ENCODE measurements around the gene LMO2.

LMO2 gene

GRCh38 chr11:33897761-33898375 lies 6.0 kb upstream of the LMO2 start:
- TF ChIP-seq CTCF (IDR thresholded peaks at IDR 0.05; ENCODE audit: control insufficient read depth, extremely low read depth, insufficient read depth) = no peak
- DNase-seq (ENCODE audit: low read depth) = no peak
- H3K4me3 ChIP-seq (ENCODE audit: low read depth, low read length) = no peak overlapping the region

DNA sequence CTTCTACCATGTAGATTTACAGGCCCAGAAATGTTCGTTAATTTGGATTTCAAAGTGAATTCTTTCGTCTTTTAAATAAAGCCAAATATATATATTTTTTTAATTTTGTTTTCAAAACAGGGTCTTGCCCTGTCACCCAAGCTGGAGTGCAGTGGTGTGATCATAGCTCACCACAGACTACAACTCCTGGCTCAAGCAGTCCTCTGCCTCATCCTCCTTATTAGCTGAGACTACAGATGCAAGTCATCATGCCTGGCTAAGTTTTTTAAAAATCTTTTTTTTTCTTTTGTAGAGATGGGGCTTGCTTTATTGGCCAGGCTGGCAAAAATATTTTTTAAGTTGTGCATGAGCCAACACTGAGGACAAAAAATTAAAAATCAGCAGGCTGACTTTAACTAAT lies 5.0 kb upstream of the LMO2 start:
- DNase-seq (ENCODE audit: low read depth) = no peak
- TF ChIP-seq CTCF (IDR thresholded peaks at IDR 0.05; ENCODE audit: control insufficient read depth, extremely low read depth, insufficient read depth) = no peak
- H3K4me3 ChIP-seq (ENCODE audit: low read depth, low read length) = no peak overlapping the region

DNA sequence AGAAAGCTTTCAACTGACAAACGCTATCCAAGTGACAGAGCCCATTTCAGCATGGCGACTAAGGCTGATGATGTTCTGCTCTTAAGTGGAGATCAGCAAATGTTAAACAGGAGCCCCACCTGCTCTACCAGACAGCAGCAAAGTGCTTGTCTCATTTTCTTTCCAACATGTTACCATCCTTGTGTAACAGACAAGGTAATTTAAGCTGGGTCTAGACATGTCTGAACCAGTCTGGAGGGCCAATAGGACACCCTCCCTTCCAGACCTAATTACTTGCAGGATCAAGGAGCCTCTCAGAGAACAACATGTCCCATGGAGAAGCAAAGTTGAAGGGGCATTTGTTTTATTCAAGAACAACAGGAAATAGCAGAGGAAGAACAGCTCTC lies 3.9 kb upstream of the LMO2 start:
- no peak for DNase-seq (ENCODE audit: low read depth)
- no peak for TF ChIP-seq CTCF (IDR thresholded peaks at IDR 0.05; ENCODE audit: control insufficient read depth, extremely low read depth, insufficient read depth)
- no peak overlapping the region for H3K4me3 ChIP-seq (ENCODE audit: low read depth, low read length)

- TF ChIP-seq CTCF (IDR thresholded peaks at IDR 0.05; ENCODE audit: control insufficient read depth, extremely low read depth, insufficient read depth) = no peak
- DNase-seq (ENCODE audit: low read depth) = no peak
- H3K4me3 ChIP-seq (ENCODE audit: low read depth, low read length) = no peak overlapping the region
These were observed 2.5 kb upstream of the LMO2 start for GRCh38 chr11:33894398-33894746.

DNA sequence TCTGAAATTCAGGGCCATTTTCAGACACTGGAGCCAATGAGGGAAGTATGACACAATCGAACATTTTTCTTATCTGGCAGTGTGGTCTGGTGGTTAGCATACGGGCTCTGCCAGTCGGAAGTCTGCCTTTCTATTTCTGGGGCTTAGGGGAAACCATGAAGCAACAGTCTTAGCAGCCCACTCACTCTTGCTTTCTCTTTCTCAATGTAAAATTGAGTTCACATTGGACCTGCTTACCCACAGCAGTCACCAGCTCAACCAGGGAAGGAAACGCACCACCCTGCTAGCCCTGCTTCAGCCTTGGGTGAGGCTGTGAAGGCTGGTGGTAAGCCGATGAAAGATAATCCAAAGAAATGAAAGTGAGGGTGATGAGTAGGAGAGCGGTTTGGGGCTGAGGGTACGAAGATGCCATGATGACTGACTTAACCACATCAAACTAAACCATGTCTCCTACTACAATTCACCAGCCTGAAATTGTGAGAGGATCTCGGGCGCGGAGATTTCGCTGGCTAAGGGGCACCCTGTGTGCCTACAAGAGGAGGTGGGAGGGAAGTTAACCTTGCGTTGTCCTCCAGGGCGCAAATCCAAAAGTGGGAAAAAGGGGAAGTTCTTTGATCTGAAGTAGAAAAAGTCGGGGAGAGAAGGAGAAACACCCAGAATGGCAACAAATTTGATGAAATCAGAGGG lies 2.0 kb upstream of the LMO2 start:
- no peak for DNase-seq (ENCODE audit: low read depth)
- no peak for TF ChIP-seq CTCF (IDR thresholded peaks at IDR 0.05; ENCODE audit: control insufficient read depth, extremely low read depth, insufficient read depth)
- no peak overlapping the region for H3K4me3 ChIP-seq (ENCODE audit: low read depth, low read length)

DNA sequence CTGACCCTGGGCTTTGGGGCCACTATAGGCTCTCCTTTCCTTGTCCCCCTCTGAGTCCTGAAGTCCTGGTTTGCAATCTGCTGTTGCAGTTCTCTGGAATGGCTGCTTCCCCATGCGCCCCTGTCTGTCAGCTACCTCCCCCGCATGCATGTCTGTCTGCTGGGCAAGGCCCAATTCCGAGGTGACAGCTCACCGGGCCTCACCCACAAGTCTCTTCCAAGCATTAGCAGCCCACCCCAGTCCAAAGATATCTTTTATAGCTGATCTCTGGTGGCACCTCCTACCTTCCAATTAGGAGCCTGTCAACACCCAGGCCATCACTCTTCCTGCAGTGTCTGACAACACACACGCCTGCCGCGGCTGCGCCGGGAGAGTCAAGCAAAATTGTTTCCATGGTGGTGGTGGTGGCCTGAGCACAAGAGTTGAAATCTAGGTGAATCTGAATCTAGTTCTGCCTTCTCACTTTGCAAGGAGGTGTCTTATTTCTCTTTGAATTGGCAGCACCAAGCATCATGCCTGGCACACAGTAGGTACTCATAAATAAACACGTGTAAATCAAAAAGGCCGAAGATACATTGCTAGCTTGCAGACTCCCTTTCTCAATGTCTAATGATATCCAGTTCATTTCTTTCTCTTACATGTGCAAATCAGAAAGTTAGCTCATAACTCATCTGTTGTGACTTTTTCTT lies 1.2 kb upstream of the LMO2 start:
- no peak overlapping the region for H3K4me3 ChIP-seq (ENCODE audit: low read depth, low read length)
- DNase-seq (ENCODE audit: low read depth) = no peak
- no peak for TF ChIP-seq CTCF (IDR thresholded peaks at IDR 0.05; ENCODE audit: control insufficient read depth, extremely low read depth, insufficient read depth)

Data from LNCaP clone FGC (cell line).